Astrocyte (in vitro differentiated cells and primary cell): ENCODE data around the gene TMSB10. TPM values are rescaled to one million over a fixed set of nuclear protein-coding genes. Genes with fewer than 3 reads are reported as not detected.

Experiments used
- DNase-seq: peaks from one replicate; pipeline ENCODE4 v3.0.0-alpha.2; 2010; ENCODE audit warnings: low read depth
- FAIRE-seq: peaks from 2 replicates; lab custom pipeline; 2011; peaks lifted over from hg19 to GRCh38; lab: Jason Lieb, UNC
- H2AFZ ChIP-seq: 2 replicates; pipeline ENCODE4 v1.6.0; 2012; ENCODE audit warnings: low read depth, low read length, inconsistent platforms
- H3K27ac ChIP-seq: 2 replicates; pipeline ENCODE4 v1.5.1; 2011; ENCODE audit warnings: low read depth, low read length, inconsistent platforms
- H3K27me3 ChIP-seq: 2 replicates; pipeline ENCODE4 v1.6.0; 2011; ENCODE audit warnings: low read length, inconsistent platforms; ENCODE audit not compliant: insufficient read depth
- H3K36me3 ChIP-seq: 2 replicates; pipeline ENCODE4 v1.5.1; 2011; ENCODE audit warnings: low read length, inconsistent platforms; ENCODE audit not compliant: insufficient read depth
- H3K4me1 ChIP-seq: 2 replicates; pipeline ENCODE4 v1.5.1; 2011; ENCODE audit warnings: low read length, inconsistent platforms; ENCODE audit not compliant: insufficient read depth
- H3K4me2 ChIP-seq: 2 replicates; pipeline ENCODE4 v1.6.0; 2012; ENCODE audit warnings: low read length, inconsistent platforms
- H3K4me3 ChIP-seq: 2 replicates; pipeline ENCODE4 v1.5.1; 2011; ENCODE audit warnings: low read depth, mild to moderate bottlenecking, low read length, inconsistent platforms; ENCODE audit not compliant: insufficient read depth
- H3K79me2 ChIP-seq: 2 replicates; pipeline ENCODE4 v1.6.0; 2012; ENCODE audit warnings: mild to moderate bottlenecking, low read length, inconsistent platforms; ENCODE audit not compliant: insufficient read depth
- H3K9ac ChIP-seq: 2 replicates; pipeline ENCODE4 v1.6.0; 2012; ENCODE audit warnings: mild to moderate bottlenecking, low read length, inconsistent platforms
- H3K9me3 ChIP-seq: 2 replicates; pipeline ENCODE4 v1.5.1; 2012; ENCODE audit warnings: low read depth, mild to moderate bottlenecking, low read length, inconsistent platforms; ENCODE audit not compliant: insufficient read depth
- H4K20me1 ChIP-seq: 2 replicates; pipeline ENCODE4 v1.6.0; 2012; ENCODE audit warnings: low read length, inconsistent platforms; ENCODE audit not compliant: insufficient read depth
- H3K27ac Mint-ChIP-seq: one replicate; pipeline ENCODE4 v1.8.0; 2021; ENCODE audit warnings: mild to moderate bottlenecking, mixed read lengths; ENCODE audit not compliant: unreplicated experiment
- H3K27me3 Mint-ChIP-seq: one replicate; pipeline ENCODE4 v1.8.0; 2021; ENCODE audit warnings: low read depth, mixed read lengths; ENCODE audit not compliant: unreplicated experiment
- H3K36me3 Mint-ChIP-seq: one replicate; pipeline ENCODE4 v1.8.0; 2021; ENCODE audit warnings: low read depth, mixed read lengths; ENCODE audit not compliant: unreplicated experiment
- H3K4me1 Mint-ChIP-seq: one replicate; pipeline ENCODE4 v1.8.0; 2021; ENCODE audit warnings: low read depth, mixed read lengths; ENCODE audit not compliant: unreplicated experiment
- H3K4me3 Mint-ChIP-seq: one replicate; pipeline ENCODE4 v1.8.0; 2021; ENCODE audit warnings: mild to moderate bottlenecking, moderate library complexity, mixed read lengths; ENCODE audit not compliant: unreplicated experiment
- H3K9me3 Mint-ChIP-seq: one replicate; pipeline ENCODE4 v1.8.0; 2021; ENCODE audit warnings: mild to moderate bottlenecking, mixed read lengths; ENCODE audit not compliant: unreplicated experiment
- EZH2 ChIP-seq: IDR thresholded peaks from 2 replicates; pipeline ENCODE4 v1.6.1; 2012; ENCODE audit warnings: mild to moderate bottlenecking, low read length, inconsistent platforms; ENCODE audit not compliant: insufficient read depth
- total RNA-seq: library from RNA; stranded (reverse); gene quantifications from 2 replicates; pipeline ENCODE4 v1.2.1, GENCODE V29; 2021
- TF ChIP-seq, protein P1 (sequence below): IDR thresholded peaks from 2 replicates; pipeline ENCODE4 v1.5.1; 2011; ENCODE audit warnings: low read depth, mild to moderate bottlenecking, inconsistent platforms, low read length, moderate library complexity; ENCODE audit not compliant: insufficient read depth

The TMSB10 gene
- total RNA-seq, 1 donor from 2014 or later, result 3,439 TPM

DNA sequence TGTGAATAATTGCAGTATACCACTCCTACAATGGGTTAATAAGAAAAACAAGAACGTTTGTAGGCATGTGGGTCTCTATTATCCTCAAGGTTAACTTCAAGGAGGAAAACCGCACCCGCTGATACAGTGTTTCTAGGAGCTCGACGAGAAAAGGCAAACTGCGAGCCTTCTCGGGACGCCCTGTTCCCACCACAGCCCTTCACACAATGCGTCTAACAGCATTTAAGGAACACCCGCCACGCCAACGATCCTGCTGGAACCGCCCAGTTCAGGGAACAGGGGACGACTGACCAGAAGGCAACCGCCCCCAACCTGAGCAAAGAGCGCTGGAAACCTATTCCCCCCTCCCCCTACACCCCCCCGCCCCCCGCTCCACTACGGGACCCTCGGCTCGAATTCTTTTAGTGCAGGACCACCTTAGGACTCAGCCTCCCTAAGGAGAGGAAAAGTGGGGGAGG lies 710 bp upstream of the TMSB10 start:
- peak overlapping the region; percentile 93 for H3K4me3 ChIP-seq
- H3K27ac ChIP-seq, result peak overlapping the region; percentile 78
- Mint-ChIP-seq H3K36me3 (peaks cover 14% of the 10 kb centered on the region), H3K4me3 (peak overlapping the region; percentile 75), H3K4me1 (peaks cover 14% of the 10 kb centered on the region), H3K9me3 (peaks cover 2% of the 10 kb centered on the region), H3K27me3 (no peaks in the 10 kb centered on the region), H3K27ac (peak overlapping the region; percentile 92)
- H3K4me1 ChIP-seq, result peaks cover 5% of the 10 kb centered on the region
- peaks cover 5% of the 10 kb centered on the region for H3K36me3 ChIP-seq
- no peak for FAIRE-seq
- H3K9ac ChIP-seq, result peak overlapping the region; percentile 98
- H4K20me1 ChIP-seq, result peaks cover 18% of the 10 kb centered on the region
- peak; percentile 55 for DNase-seq
- TF ChIP-seq, protein P1, sequence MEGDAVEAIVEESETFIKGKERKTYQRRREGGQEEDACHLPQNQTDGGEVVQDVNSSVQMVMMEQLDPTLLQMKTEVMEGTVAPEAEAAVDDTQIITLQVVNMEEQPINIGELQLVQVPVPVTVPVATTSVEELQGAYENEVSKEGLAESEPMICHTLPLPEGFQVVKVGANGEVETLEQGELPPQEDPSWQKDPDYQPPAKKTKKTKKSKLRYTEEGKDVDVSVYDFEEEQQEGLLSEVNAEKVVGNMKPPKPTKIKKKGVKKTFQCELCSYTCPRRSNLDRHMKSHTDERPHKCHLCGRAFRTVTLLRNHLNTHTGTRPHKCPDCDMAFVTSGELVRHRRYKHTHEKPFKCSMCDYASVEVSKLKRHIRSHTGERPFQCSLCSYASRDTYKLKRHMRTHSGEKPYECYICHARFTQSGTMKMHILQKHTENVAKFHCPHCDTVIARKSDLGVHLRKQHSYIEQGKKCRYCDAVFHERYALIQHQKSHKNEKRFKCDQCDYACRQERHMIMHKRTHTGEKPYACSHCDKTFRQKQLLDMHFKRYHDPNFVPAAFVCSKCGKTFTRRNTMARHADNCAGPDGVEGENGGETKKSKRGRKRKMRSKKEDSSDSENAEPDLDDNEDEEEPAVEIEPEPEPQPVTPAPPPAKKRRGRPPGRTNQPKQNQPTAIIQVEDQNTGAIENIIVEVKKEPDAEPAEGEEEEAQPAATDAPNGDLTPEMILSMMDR, result no peak
- H3K27me3 ChIP-seq, result no peaks in the 10 kb centered on the region
- H3K9me3 ChIP-seq, result peaks cover 5% of the 10 kb centered on the region
- H2AFZ ChIP-seq, result peak overlapping the region; percentile 73
- H3K79me2 ChIP-seq, result peaks cover 21% of the 10 kb centered on the region
- H3K4me2 ChIP-seq, result peak overlapping the region; percentile 89

DNA sequence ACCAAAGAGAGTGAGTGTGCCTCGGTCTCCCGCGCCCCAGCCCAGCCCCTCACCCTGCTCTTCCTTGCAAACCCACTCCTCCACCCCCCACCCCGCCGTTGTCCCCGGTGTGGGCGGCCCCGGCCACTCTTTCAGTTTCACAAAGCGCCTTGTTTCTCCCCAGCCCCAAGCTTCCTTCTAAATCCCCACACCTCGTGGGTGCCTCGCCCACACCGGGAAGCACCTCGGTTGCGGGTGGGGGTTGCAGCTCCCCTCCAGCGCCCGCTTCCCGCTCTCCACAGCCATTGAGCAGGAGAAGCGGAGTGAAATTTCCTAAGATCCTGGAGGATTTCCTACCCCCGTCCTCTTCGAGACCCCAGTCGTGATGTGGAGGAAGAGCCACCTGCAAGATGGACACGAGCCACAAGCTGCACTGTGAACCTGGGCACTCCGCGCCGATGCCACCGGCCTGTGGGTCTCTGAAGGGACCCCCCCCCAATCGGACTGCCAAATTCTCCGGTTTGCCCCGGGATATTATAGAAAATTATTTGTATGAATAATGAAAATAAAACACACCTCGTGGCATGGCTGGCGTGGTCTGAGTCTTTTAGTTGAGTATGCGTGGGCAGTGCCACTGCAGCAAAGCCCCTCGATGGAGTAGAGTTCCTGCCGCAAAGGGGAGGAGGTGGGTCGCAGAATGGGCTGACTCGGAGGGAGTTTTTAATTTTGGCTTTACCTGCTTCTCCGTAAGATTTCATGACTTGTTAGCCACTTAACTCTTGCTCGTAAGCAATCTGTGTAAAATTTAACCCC lies 848 bp downstream of the TMSB10 start:
- Histone ChIP-seq H3K27me3 (no peaks in the 10 kb centered on the region), H3K9ac (peak overlapping the region; percentile 98), H4K20me1 (peaks cover 18% of the 10 kb centered on the region), H3K4me3 (peak overlapping the region; percentile 93), H3K9me3 (peaks cover 7% of the 10 kb centered on the region), H3K4me1 (peaks cover 5% of the 10 kb centered on the region), H2AFZ (no peak overlapping the region), H3K27ac (peak overlapping the region; percentile 88), H3K36me3 (peaks cover 5% of the 10 kb centered on the region), H3K79me2 (peaks cover 21% of the 10 kb centered on the region), H3K4me2 (peak overlapping the region; percentile 89)
- FAIRE-seq, result no peak
- H3K27me3 Mint-ChIP-seq, result no peaks in the 10 kb centered on the region
- TF ChIP-seq EZH2, result no peak
- TF ChIP-seq, protein P1, result no peak
- peak overlapping the region; percentile 98 for H3K4me3 Mint-ChIP-seq
- peaks cover 2% of the 10 kb centered on the region for H3K9me3 Mint-ChIP-seq
- H3K36me3 Mint-ChIP-seq, result peaks cover 14% of the 10 kb centered on the region
- peak overlapping the region; percentile 97 for H3K27ac Mint-ChIP-seq
- no peak for DNase-seq
- peaks cover 14% of the 10 kb centered on the region for H3K4me1 Mint-ChIP-seq
